PC-3 (cell line): ENCODE results near the gene MEGF6. TPM values are rescaled to one million over a fixed set of nuclear protein-coding genes. Genes with fewer than 3 reads are reported as not detected.

Source experiments
- ATAC-seq: fragments of 200-7000 bp; cut with Tn5 transposase; 2 replicates; pipeline ENCODE4 v1.9.1; 2020; ENCODE audit warnings: mild to moderate bottlenecking, moderate library complexity
- BruUV-seq: library from RNA; stranded (reverse); fragments of 400-500 nt; replicated peaks from 2 replicates; lab custom pipeline; 2021; lab: Mats Ljungman, UMichigan
- CTCF ChIA-PET: fragments of 300-600 bp; sonication (Branson Sonifier 250); formaldehyde crosslinking; loops from one replicate; lab custom pipeline; 2022; ENCODE audit warnings: antibody characterized with exemption; lab: Charles Lee
- POLR2A ChIA-PET: fragments of 300-600 bp; sonication (Branson Sonifier 250); formaldehyde crosslinking; loops from one replicate; lab custom pipeline; 2022; ENCODE audit warnings: antibody characterized with exemption; ENCODE audit not compliant: unreplicated experiment; lab: Charles Lee
- DNase-seq: peaks from one replicate; pipeline ENCODE4 v3.0.0-alpha.2; 2015
- H2AFZ ChIP-seq: fragments of 300-600 bp; sonication (generic); 2 replicates; pipeline ENCODE4 v1.6.0; 2016; ENCODE audit warnings: antibody characterized with exemption, low read length
- H3F3A ChIP-seq: fragments of 300-600 bp; sonication (generic); one replicate; pipeline ENCODE4 v1.6.0; 2017; ENCODE audit warnings: antibody characterized with exemption, low read length, control low read depth, mild to moderate bottlenecking; ENCODE audit not compliant: unreplicated experiment
- H3K27ac ChIP-seq: fragments of 300-600 bp; sonication (generic); 2 replicates; pipeline ENCODE4 v1.5.1; 2016; ENCODE audit warnings: mild to moderate bottlenecking, low read length
- H3K27me3 ChIP-seq: fragments of 300-600 bp; sonication (generic); 2 replicates; pipeline ENCODE4 v1.6.1; 2016; ENCODE audit warnings: low read length, mixed read lengths
- H3K36me3 ChIP-seq: fragments of 300-600 bp; sonication (generic); 2 replicates; pipeline ENCODE4 v1.6.1; 2016; ENCODE audit warnings: low read depth, mixed run types, low read length, mixed read lengths
- H3K4me1 ChIP-seq: fragments of 300-600 bp; sonication (generic); 2 replicates; pipeline ENCODE4 v1.5.1; 2016; ENCODE audit warnings: low read length; ENCODE audit not compliant: insufficient read depth
- H3K4me2 ChIP-seq: fragments of 300-600 bp; sonication (generic); 2 replicates; pipeline ENCODE4 v1.6.0; 2016; ENCODE audit warnings: low read length
- H3K4me3 ChIP-seq: fragments of 300-600 bp; sonication (generic); 2 replicates; pipeline ENCODE4 v1.5.1; 2016; ENCODE audit warnings: mild to moderate bottlenecking, low read length, mixed read lengths
- H3K79me2 ChIP-seq: fragments of 300-600 bp; sonication (generic); 2 replicates; pipeline ENCODE4 v1.6.1; 2017; ENCODE audit warnings: low read length, mixed read lengths
- H3K9ac ChIP-seq: fragments of 300-600 bp; sonication (generic); 2 replicates; pipeline ENCODE4 v1.6.0; 2016; ENCODE audit warnings: mild to moderate bottlenecking, low read length
- H3K9me2 ChIP-seq: fragments of 300-600 bp; sonication (generic); replicated peaks from 2 replicates; pipeline ENCODE4 v1.6.1; 2016; ENCODE audit warnings: mixed run types, low read length, mixed read lengths
- H3K9me3 ChIP-seq: fragments of 300-600 bp; sonication (generic); 2 replicates; pipeline ENCODE4 v1.6.1; 2016; ENCODE audit warnings: low read length, mixed read lengths
- H4K20me1 ChIP-seq: fragments of 300-600 bp; sonication (generic); 2 replicates; pipeline ENCODE4 v1.6.1; 2016; ENCODE audit warnings: low read length, mixed read lengths
- EZH2 ChIP-seq: fragments of 300-600 bp; sonication (generic); IDR thresholded peaks from one replicate; pipeline ENCODE4 v1.6.1; 2017; ENCODE audit warnings: antibody characterized with exemption, mild to moderate bottlenecking, low read length; ENCODE audit not compliant: unreplicated experiment
- EZH2phosphoT487 ChIP-seq: fragments of 300-600 bp; sonication (generic); IDR thresholded peaks from 2 replicates; pipeline ENCODE4 v1.6.1; 2018; ENCODE audit warnings: mild to moderate bottlenecking, antibody characterized with exemption, low read length, borderline replicate concordance
- intact Hi-C: fragments of 100-400 bp; cut with micrococcal nuclease; formaldehyde crosslinking; loops from 2 replicates; pipeline ENCODE4 v1.9.0; 2023
- total RNA-seq: library from RNA; depleted of rRNA; stranded (reverse); fragments of >200 nt; gene quantifications from 2 replicates; pipeline ENCODE4 v1.2.3, GENCODE V29; 2014
- TF ChIP-seq, protein P1 (sequence below): fragments of 300-600 bp; sonication (generic); conservative IDR thresholded peaks from 2 replicates; pipeline ENCODE4 v1.5.1; 2017; ENCODE audit warnings: antibody characterized with exemption, low read depth, mild to moderate bottlenecking, low read length

The MEGF6 gene
- total RNA-seq, 1 experiment from 2014 or later: 32.5 TPM

GRCh38 chr1:3571263-3571662 lies 40.0 kb downstream of the MEGF6 start:
- BruUV-seq: no TSS peak
- CTCF ChIA-PET: no interaction called here
- no peaks in the 10 kb centered on the region for H3K27me3 ChIP-seq

DNA sequence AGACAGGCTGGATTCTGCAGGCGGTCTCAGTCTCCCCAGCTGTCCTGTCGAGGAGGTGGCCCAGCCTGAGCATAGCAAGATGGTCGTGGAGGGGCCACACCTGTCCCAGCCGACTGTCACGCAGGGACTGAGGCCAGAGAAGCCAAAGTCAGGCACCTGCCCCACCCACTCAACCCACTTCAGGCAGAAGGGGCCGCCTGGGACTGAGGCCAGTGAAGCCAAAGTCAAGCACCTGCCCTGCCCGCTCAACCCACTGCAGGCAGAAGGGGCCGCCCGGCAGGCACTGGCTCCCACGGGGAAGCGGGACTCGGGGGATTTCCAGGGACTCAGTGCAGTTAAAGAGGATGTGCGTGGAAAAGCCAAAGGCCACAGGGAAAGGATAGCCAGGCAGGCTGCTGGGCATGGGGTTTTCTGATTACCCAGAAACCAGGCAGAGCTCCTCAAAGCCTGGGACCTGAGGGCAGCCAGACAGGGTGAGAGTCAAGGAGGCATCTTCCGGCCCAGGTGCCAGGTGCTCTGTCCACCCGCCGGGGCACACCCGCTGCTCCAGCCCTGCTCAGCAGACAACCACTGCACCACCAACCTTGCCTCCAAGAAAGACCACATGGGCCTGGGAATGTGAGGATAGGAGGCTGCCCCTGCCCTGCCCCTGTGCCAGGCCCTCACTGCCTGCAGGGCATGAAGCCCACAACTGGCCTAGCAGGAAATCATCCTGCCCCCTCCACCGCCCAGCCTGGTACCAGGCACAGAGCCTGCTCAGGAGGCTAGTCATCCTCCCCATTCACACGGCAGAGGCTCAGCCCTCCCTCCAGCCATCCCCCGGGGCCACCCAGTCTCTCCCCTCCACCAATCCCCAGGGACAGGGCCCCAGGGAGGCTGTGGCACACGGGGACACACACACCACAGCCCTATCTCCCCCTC lies 41.0 kb downstream of the MEGF6 start:
- H3K9ac ChIP-seq: no peak overlapping the region
- BruUV-seq: no TSS peak
- intact Hi-C loops: no loop called here
- ChIA-PET POLR2A (no interaction called here), CTCF (no interaction called here)
- no peak overlapping the region for H3K4me3 ChIP-seq
- H3K9me2 ChIP-seq: no peaks in the 10 kb centered on the region
- TF ChIP-seq EZH2phosphoT487 (no peak), EZH2 (no peak)
- TF ChIP-seq, protein P1, sequence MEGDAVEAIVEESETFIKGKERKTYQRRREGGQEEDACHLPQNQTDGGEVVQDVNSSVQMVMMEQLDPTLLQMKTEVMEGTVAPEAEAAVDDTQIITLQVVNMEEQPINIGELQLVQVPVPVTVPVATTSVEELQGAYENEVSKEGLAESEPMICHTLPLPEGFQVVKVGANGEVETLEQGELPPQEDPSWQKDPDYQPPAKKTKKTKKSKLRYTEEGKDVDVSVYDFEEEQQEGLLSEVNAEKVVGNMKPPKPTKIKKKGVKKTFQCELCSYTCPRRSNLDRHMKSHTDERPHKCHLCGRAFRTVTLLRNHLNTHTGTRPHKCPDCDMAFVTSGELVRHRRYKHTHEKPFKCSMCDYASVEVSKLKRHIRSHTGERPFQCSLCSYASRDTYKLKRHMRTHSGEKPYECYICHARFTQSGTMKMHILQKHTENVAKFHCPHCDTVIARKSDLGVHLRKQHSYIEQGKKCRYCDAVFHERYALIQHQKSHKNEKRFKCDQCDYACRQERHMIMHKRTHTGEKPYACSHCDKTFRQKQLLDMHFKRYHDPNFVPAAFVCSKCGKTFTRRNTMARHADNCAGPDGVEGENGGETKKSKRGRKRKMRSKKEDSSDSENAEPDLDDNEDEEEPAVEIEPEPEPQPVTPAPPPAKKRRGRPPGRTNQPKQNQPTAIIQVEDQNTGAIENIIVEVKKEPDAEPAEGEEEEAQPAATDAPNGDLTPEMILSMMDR: no peak
- no peak overlapping the region for H3K27ac ChIP-seq
- no peaks in the 10 kb centered on the region for H3K27me3 ChIP-seq
- DNase-seq (peak; percentile 6), ATAC-seq (no peak)
- no peaks in the 10 kb centered on the region for H3K9me3 ChIP-seq
- H4K20me1 ChIP-seq: no peaks in the 10 kb centered on the region
- H2AFZ ChIP-seq: no peak overlapping the region
- no peaks in the 10 kb centered on the region for H3K79me2 ChIP-seq
- H3K4me2 ChIP-seq: no peak overlapping the region
- no peaks in the 10 kb centered on the region for H3K4me1 ChIP-seq
- no peaks in the 10 kb centered on the region for H3F3A ChIP-seq
- no peaks in the 10 kb centered on the region for H3K36me3 ChIP-seq

More at GRCh38 chr1:3571263-3571662, 40.0 kb downstream of the MEGF6 start:
- Histone ChIP-seq H3K9me3 (no peaks in the 10 kb centered on the region), H3K9ac (no peak overlapping the region), H3K4me3 (no peak overlapping the region), H3K4me2 (no peak overlapping the region), H3K27ac (no peak overlapping the region), H2AFZ (no peak overlapping the region), H4K20me1 (no peaks in the 10 kb centered on the region), H3F3A (no peaks in the 10 kb centered on the region), H3K36me3 (no peaks in the 10 kb centered on the region), H3K79me2 (no peaks in the 10 kb centered on the region), H3K4me1 (no peaks in the 10 kb centered on the region), H3K9me2 (no peaks in the 10 kb centered on the region)
- POLR2A ChIA-PET: no interaction called here
- ATAC-seq (no peak), DNase-seq (no peak)
- TF ChIP-seq EZH2phosphoT487 (no peak), EZH2 (no peak)
- TF ChIP-seq, protein P1: no peak
- intact Hi-C loops: no loop called here

DNA sequence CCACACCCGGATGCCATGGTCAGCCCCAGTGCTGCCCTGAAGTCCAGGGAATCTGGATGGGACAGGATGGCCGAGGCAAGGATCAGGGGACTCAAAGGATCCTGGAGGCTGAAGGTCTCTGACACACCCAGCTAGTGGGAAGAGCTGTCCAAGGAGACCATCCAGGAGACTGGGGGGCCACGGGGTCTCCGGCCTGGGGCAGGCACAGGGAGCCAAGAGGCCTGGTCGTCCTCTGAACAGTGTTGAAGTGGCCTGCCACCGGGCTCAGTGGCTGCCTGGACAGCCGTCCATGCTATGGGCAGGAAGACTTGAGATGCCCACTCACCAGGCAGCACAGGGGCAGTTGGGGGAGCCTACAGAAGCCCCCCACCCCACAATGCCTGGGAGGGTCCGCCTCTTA lies 41.9 kb downstream of the MEGF6 start:
- no TSS peak for BruUV-seq
- H3K27me3 ChIP-seq: no peaks in the 10 kb centered on the region
- DNase-seq (no peak), ATAC-seq (no peak)
- H3K9ac ChIP-seq: no peak overlapping the region
- no peak overlapping the region for H2AFZ ChIP-seq
- POLR2A ChIA-PET: no interaction called here
- no peaks in the 10 kb centered on the region for H3K9me3 ChIP-seq
- TF ChIP-seq EZH2 (no peak), EZH2phosphoT487 (no peak)
- TF ChIP-seq, protein P1: no peak
- H3K36me3 ChIP-seq: no peaks in the 10 kb centered on the region
- no peak overlapping the region for H3K4me3 ChIP-seq
- no peaks in the 10 kb centered on the region for H4K20me1 ChIP-seq
- no peak overlapping the region for H3K4me2 ChIP-seq
- H3F3A ChIP-seq: no peaks in the 10 kb centered on the region
- H3K79me2 ChIP-seq: no peaks in the 10 kb centered on the region
- no peaks in the 10 kb centered on the region for H3K9me2 ChIP-seq
- intact Hi-C loops: no loop called here
- CTCF ChIA-PET: no interaction called here
- H3K27ac ChIP-seq: no peak overlapping the region
- H3K4me1 ChIP-seq: no peaks in the 10 kb centered on the region
